A673 (cell line): ENCODE measurements around the gene BTBD7. TPM values are rescaled to one million over a fixed set of nuclear protein-coding genes. Genes with fewer than 3 reads are reported as not detected.

ENCODE experiments used
- BruUV-seq: library from RNA; stranded (reverse); fragments of 400-500 nt; replicated peaks from 2 replicates; lab custom pipeline; 2021; lab: Mats Ljungman, UMichigan
- CTCF ChIA-PET: fragments of 300-600 bp; sonication (Branson Sonifier 250); formaldehyde crosslinking; loops from one replicate; lab custom pipeline; 2022; ENCODE audit warnings: antibody characterized with exemption; lab: Charles Lee
- POLR2A ChIA-PET: fragments of 300-600 bp; sonication (Branson Sonifier 250); formaldehyde crosslinking; loops from one replicate; lab custom pipeline; 2022; ENCODE audit warnings: antibody characterized with exemption; ENCODE audit not compliant: low non-redundant PET; lab: Charles Lee
- DNase-seq: peaks from one replicate; pipeline ENCODE4 v3.0.0-alpha.2; 2015; ENCODE audit warnings: low spot score
- H3K27ac ChIP-seq: fragments of 200-600 bp; sonication (generic); 2 replicates; pipeline ENCODE4 v1.5.1; 2016; ENCODE audit warnings: mixed run types, low read depth, mild to moderate bottlenecking, mixed read lengths, antibody characterized with exemption, low read length; ENCODE audit not compliant: poor library complexity, severe bottlenecking
- H3K27me3 ChIP-seq: fragments of 200-600 bp; sonication (generic); replicated peaks from 2 replicates; pipeline ENCODE4 v1.6.1; 2017; ENCODE audit warnings: mixed run types, low read depth, mild to moderate bottlenecking, mixed read lengths, antibody characterized with exemption, low read length; ENCODE audit not compliant: insufficient read depth, poor library complexity
- H3K36me3 ChIP-seq: fragments of 200-600 bp; sonication (generic); 2 replicates; pipeline ENCODE4 v1.6.1; 2016; ENCODE audit warnings: mixed run types, mild to moderate bottlenecking, mixed read lengths, antibody characterized with exemption, low read length; ENCODE audit not compliant: insufficient read depth, poor library complexity, severe bottlenecking
- H3K4me1 ChIP-seq: fragments of 200-600 bp; sonication (generic); 2 replicates; pipeline ENCODE4 v1.6.1; 2017; ENCODE audit warnings: mixed run types, mild to moderate bottlenecking, mixed read lengths, antibody characterized with exemption, low read length; ENCODE audit not compliant: insufficient read depth, poor library complexity, severe bottlenecking
- H3K4me3 ChIP-seq: fragments of 200-600 bp; sonication (generic); 2 replicates; pipeline ENCODE4 v1.5.1; 2016; ENCODE audit warnings: low read depth, mixed run types, mild to moderate bottlenecking, mixed read lengths, low read length; ENCODE audit not compliant: poor library complexity, severe bottlenecking
- H3K9me3 ChIP-seq: fragments of 200-600 bp; sonication (generic); 2 replicates; pipeline ENCODE4 v1.6.1; 2016; ENCODE audit warnings: mixed run types, low read depth, mild to moderate bottlenecking, mixed read lengths, antibody characterized with exemption, low read length; ENCODE audit not compliant: poor library complexity, severe bottlenecking
- CTCF ChIP-seq: fragments of 300-800, 200-600 bp; sonication (generic); conservative IDR thresholded peaks from 2 replicates; pipeline ENCODE4 v1.5.1; 2017; ENCODE audit warnings: low read depth, mild to moderate bottlenecking, antibody characterized with exemption, low read length, moderate library complexity, mixed read lengths
- EZH2 ChIP-seq: fragments of 200-600 bp; sonication (generic); IDR thresholded peaks from 2 replicates; pipeline ENCODE4 v1.6.1; 2017; ENCODE audit warnings: borderline replicate concordance, low read depth, mild to moderate bottlenecking, mixed read lengths, antibody characterized with exemption, low read length; ENCODE audit not compliant: poor library complexity, severe bottlenecking
- intact Hi-C: fragments of 100-400 bp; cut with micrococcal nuclease; formaldehyde crosslinking; loops from one replicate; pipeline ENCODE4 v1.10.0; 2022; ENCODE audit not compliant: unreplicated experiment
- total RNA-seq: library from RNA; stranded (reverse); gene quantifications from 2 replicates; pipeline ENCODE4 v1.2.3, GENCODE V29; 2021

BTBD7 gene
- total RNA-seq, 1 experiment from 2014 or later = 60.9 TPM

- Histone ChIP-seq H3K4me3 (no peak overlapping the region), H3K27me3 (no peaks in the 10 kb centered on the region), H3K27ac (no peak overlapping the region), H3K4me1 (peaks cover 25% of the 10 kb centered on the region), H3K36me3 (no peaks in the 10 kb centered on the region), H3K9me3 (no peaks in the 10 kb centered on the region)
- no TSS peak for BruUV-seq
- ChIA-PET CTCF (no interaction called here), POLR2A (no interaction called here)
- DNase-seq = no peak
- no peak for TF ChIP-seq CTCF
- no peak for TF ChIP-seq EZH2
- intact Hi-C loops = no loop called here
These were observed 24.0 kb downstream of the BTBD7 start for GRCh38 chr14:93308686-93309345.

- TF ChIP-seq CTCF = no peak
- TF ChIP-seq EZH2 = no peak
- BruUV-seq = no TSS peak
- Histone ChIP-seq H3K4me1 (peaks cover 19% of the 10 kb centered on the region), H3K9me3 (no peaks in the 10 kb centered on the region), H3K4me3 (no peak overlapping the region), H3K36me3 (no peaks in the 10 kb centered on the region), H3K27me3 (no peaks in the 10 kb centered on the region), H3K27ac (no peak overlapping the region)
- intact Hi-C loops = no loop called here
- no peak for DNase-seq
- POLR2A ChIA-PET = no interaction called here
- CTCF ChIA-PET = no interaction called here
These were observed 26.0 kb downstream of the BTBD7 start for GRCh38 chr14:93306812-93307211.

- intact Hi-C loops = no loop called here
- no peaks in the 10 kb centered on the region for H3K27me3 ChIP-seq
- TF ChIP-seq EZH2 (no peak), CTCF (no peak)
- no TSS peak for BruUV-seq
- ChIA-PET POLR2A (no interaction called here), CTCF (no interaction called here)
- H3K4me3 ChIP-seq = no peak overlapping the region
- H3K27ac ChIP-seq = no peak overlapping the region
- no peaks in the 10 kb centered on the region for H3K9me3 ChIP-seq
- H3K36me3 ChIP-seq = no peaks in the 10 kb centered on the region
- H3K4me1 ChIP-seq = peaks cover 19% of the 10 kb centered on the region
- no peak for DNase-seq
These were observed 27.0 kb downstream of the BTBD7 start for GRCh38 chr14:93305725-93306418.
